ENCODE measurements around the gene ZBTB20.

Gene ZBTB20

DNA sequence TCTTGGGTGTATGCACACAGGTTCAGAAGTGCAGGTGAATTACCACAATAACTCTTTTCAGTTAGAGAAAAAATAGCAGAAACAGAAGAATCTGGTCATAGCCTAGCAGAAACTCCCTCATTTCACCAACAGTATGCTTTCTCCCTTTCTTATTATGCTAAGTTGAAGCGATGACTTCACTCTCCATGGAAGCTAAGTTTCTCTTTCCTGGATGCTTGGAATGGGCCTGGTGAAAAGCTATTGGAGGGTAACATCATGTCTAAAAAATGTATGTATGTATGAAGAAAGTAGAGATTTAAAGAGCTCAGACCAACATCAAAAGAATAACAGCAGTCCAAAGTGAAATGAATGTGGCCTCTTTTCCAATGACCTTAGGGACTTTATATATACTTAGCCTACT is 707.8 kb downstream of the ZBTB20 start:
- DNase-seq (ENCODE audit: low read depth): no peak

DNA sequence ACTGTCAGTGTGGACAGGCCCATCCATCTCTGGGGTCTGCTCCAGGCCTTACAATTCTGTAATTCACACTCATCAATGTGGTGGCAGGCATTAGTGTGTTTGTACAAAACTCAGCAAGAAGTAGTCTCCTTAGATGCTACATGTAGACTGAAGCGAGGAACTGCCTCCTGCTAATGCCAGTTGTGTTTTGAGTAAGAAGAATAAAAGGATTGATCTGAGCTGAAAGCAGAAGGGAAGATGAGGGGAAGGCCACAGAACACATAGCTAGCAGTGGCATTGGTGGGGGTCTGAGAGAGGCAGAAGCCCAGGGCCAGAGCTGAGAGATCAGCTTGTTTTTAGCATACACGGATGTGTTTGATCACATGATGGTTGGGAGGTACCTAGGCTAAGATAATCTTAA is 709.2 kb downstream of the ZBTB20 start:
- no peak for DNase-seq (ENCODE audit: low read depth)

DNA sequence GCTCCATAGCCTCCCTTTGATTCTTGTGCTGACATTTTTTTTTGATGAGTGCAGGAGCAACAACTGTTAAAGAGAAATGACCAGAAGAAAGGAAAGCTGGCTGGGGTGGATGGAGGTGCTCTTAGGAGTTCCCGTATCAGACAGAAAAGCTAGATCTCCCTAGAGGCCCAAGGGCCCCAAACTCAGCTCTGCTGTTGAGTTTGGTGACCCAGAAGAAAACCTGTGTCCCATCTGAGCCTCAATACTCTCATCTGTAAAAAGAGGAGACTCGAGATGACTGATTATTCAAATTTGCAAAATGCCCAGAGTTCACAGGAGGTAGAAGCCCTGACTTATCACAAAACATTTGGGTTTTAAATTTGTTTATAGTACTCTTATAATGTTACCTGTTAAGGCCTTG is 710.9 kb downstream of the ZBTB20 start:
- no peak for DNase-seq (ENCODE audit: low read depth)

DNA sequence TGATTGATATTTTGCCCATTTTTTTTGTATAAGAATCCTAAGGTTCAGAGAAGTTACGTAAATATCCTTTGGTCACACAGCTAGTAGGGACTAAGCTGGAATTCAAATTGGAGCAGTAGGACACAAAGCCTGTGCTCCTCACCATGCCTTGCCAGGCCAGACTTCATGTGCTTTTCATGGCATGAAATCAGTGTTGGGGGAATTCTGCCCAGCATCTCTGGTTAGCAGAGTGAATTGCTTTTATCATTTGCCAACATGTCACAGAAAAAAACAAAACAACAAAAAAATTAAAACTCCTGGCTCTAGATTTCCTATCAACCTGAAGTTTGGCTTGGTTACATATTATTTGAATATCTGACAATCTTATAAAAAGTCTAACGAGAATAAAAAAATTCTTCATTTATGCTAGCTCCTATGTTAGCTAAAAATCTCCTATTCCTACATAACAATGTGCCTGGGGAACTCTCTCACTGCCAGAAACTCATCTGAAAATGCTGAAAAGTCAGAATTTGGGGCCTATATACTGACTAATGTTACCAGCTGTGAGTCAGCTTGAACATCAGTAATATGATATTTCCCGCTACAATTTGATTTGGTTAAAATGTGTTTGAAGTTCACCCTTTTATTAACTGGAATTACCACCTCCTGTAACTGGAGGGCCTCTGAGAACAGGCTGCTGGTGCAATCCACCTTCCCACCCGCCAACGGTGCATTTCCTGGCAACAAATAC is 711.5 kb downstream of the ZBTB20 start:
- no peak for DNase-seq (ENCODE audit: low read depth)

DNA sequence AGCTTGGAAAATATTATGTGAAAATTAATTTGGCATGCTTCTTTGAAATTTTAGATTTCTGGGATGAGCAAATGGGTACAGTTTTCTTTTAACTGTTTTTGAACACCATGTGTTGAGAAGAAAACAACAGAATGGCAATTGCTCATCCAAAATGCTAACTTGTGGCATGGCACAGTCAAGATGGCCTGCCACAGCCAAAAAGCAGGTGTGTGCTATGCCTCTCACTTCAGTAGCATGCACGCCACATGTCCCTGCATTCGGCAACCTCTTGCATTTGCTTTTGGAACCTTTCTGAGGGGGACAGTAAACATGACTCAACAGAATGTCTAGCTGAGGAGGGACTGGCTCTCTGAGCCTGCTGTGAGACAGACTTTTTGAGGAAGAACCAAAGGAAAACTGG is 714.8 kb downstream of the ZBTB20 start:
- DNase-seq (ENCODE audit: low read depth): no peak

DNA sequence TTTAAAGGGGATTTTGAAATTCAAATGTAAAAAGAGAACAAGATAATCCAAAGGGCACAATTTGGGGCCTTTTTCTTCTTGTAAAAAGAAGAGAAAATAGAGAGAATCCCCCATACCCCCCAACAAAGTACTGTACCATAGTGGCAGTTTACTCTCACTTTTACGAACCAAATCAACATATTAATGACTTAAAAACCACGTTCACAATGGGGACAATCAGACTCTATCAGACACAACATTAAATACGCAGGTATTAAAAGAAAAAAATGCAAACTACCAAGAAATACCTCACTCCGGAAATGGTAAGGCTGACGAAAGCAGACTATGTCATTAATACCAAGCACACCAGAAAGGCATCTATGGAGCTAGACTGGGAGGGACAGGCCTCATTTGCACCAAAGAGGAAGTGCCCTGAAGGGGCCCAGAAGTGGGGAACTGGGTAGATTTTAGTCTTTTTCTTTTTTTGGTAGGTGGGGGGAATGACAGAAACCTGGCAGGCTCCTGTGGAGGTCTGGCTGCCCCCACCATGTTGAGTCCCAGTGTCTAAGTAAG is 719.0 kb downstream of the ZBTB20 start:
- DNase-seq (ENCODE audit: low read depth): no peak

DNA sequence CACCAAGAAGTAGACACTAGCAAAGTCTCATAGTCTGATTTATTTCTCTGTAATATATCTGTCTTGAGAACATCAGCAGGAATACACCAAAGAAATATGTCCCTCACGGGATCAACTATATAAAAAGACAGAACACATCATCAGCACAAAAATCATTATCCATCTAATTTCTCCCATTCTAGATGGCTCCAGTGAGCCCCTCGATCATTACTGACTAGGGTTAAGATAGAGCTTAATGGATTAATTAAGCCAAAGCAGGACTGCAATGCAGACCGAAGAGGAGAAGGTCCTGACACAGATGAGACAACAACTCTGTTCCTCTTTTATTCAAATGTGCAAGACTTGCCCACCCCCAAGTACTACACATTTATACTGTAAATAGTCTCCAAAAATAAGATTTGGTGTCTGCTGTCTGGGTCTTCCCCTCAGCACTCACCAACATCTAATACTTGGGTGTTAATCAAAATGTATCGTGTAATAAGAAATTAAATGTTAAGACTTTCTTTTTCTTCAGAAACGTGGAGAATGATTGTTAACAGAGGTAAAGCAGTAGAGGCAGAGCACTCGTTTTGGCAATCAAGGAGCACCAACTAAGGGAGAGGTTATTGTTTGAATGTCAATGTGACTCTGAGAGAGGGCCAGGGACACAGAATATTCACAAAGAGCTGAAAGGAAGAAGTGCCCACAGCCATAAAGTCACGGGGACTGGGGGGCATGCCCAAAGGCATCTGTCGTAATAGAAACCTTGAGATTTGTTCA is 719.6 kb downstream of the ZBTB20 start:
- DNase-seq (ENCODE audit: low read depth): no peak

DNA sequence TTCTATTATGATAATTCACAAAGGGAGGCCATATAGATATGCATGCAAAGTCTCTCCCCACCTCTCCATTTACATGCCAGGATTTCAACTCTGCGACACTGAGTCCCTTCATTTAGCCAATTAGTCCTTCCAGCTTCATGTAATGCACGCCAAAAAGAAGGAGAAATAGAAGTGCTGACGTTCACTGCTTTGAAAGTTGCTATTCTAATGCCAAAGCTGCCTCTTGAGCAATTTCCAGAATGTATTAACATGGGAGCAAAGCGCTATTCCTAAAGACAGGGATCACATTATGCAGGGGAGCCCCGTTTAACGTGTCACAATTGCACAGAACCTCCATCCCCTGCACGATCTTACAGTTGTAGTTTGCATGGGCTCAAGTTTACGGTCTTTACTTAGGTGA is 722.8 kb downstream of the ZBTB20 start:
- no peak for DNase-seq (ENCODE audit: low read depth)

DNA sequence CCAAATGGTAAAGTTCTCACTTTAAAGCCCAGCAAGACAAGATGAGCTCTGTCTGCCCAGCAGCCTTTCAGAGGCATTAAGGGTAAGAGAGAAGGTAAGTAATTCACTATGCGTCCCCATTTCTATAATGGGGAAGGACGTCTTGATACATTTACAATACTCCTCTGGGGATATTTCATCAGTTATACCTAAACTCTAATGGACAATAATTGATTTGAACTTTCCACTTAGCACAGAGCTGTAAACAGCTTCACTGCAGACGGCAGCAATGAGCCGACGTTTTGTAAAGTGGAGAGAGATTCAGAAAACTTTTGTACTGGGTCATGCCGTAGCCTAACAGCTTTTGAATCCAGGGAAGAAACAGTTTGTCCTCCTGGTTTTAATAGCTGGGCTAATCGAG is 725.9 kb downstream of the ZBTB20 start:
- no peak for DNase-seq (ENCODE audit: low read depth)

DNA sequence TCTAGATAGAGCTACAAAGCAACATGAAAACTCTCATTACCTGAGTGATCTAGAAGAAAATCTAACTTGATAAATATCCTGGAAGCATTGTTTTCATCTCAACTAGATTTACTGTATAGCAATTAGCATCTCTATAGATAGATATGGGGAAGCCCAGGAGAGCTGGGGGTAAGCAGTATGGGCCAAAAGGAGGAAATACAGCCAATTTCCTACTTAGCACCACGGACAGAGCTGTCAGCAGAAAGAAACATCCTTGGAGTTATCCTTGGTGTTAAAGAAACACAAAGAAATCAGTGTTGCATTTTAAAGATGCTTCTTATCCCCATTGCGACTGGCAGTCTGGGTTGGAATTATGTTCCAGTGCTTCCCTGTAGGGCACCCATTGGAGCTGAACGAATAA is 727.0 kb downstream of the ZBTB20 start:
- DNase-seq (ENCODE audit: low read depth): no peak

DNA sequence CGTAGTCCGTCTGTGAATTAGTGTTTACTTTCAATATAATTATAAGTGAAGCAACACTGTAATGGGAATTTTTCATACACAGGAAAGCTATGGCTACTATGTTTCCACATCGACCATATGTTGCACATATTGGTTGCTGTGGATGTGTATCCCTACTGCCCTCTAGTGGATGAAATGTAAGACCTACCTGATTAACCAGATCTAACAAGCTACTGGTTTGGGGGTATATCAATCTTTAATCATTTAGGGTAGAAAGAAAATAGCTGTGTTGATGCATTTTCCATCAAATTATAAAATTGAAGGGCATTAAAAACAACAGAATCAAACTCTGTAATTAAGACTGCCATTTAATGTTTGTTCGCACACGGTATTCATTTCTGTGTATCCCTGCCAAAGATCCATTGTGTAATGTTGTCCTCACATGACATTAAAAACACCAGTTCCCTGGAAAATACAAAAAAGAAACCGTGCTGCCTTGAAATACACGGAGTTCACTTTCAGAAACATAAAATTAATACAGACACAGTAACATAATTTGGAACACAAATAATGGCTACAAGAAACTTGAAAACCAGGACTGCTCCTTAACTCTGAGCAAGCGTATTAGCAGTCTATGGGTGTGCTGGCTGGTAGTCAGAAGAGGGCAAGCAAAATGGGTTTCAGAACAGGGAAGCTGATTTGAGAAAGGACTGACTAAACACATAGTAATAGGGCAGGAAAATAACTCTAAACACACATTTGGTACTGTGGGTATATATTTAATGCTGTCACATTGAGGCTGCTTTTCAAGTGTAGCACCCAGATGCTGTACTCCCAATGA is 728.2 kb downstream of the ZBTB20 start:
- DNase-seq (ENCODE audit: low read depth): no peak

DNA sequence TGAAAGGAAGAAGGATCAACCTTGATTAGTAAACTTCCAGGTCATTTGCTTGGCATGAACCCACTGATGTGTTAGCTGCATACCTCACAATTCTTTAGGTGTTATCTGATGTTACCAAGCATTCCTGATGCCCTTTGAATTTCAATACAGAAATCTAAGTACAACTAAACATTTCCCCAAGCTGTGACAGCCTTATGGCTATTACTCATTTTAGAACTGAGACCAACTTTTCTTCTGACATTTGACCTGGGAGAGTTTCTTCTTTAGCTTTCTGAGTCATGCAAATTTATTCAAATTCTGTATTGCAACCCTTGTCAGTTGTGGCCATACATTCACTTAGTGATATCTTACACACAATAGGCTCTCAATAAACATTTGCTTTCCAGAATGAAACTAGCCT is 729.0 kb downstream of the ZBTB20 start:
- DNase-seq (ENCODE audit: low read depth): no peak

DNA sequence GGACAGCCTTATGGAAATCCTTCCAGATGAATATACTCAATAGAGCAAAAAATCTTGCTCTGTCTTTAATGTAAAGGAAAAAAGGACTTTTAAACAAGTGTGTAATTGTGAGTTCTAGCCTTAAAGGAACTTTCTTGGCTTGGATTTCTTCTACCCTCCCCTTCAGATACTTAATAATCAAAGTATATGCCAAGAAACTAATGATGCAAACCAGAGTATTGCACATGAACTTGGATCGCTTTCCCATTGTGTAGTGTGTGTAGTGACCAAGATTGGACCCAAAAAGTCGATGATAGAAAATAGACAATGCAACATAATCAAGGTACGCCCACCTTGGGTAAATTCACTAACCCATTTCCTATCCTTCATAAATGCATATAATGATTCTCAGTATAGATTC is 729.4 kb downstream of the ZBTB20 start:
- DNase-seq (ENCODE audit: low read depth): no peak

DNA sequence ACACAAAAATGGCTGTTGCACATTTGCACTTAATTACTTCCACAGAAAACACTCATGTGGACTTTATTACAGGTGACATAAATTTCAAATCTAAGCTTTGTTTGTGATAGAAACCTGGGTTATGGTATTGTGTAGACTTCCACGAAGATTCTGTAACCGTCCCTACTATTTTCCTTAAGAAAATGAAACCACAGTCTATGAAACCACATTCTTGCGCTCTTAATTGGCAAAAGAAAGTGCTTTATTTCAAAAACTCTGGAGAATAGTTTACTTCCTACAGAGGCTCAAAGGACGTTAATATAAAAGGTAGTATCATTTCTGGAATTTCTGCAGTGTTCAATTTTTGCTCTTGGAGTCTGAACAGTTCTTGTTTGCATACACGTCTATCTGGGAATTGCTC is 729.8 kb downstream of the ZBTB20 start:
- DNase-seq (ENCODE audit: low read depth): no peak

DNA sequence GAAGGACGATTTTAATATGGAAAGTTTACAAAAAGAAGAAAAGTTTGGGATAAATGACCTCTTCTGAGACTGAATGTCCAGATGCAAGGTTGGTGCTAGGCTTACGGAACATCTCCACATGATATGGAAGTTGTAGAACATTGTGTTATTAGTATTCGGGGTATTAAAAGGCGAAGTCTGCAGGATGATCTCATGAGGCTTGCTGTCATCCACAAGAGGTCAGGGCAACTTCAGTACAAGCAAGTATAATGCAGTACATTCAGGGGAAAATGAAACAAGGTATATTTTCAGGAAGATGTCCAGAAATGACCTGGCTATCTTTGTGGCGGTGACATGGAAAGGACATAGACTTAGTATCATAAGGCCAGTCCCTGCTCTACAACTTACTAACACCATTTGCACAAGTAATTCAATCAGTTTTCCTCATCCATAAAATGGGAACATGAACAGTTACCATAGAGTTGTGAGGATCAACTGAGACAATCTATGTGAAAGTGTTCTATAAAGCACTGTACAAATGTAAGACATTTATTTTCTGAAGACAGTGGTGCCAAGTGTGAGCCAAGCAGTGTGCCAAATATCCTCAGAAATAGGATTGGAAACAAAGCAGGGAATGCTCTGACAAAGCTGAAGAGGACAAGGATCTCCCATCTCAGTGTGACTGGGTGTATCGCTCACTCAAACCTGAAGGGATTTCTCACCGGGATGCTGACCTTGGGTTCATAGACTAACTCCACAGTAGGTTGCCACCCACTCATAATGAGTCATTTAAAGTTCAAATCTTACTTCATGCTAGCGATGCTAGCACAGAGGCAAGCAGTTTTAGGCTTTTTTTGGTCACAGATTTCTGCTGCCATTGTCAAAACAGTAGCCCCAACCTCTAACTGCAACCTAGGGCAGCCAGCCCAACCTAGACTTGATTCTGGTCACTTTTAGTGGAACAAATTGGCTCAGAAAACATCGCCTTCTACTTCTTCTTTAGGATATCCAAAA is 735.0 kb downstream of the ZBTB20 start:
- no peak for DNase-seq (ENCODE audit: low read depth)

DNA sequence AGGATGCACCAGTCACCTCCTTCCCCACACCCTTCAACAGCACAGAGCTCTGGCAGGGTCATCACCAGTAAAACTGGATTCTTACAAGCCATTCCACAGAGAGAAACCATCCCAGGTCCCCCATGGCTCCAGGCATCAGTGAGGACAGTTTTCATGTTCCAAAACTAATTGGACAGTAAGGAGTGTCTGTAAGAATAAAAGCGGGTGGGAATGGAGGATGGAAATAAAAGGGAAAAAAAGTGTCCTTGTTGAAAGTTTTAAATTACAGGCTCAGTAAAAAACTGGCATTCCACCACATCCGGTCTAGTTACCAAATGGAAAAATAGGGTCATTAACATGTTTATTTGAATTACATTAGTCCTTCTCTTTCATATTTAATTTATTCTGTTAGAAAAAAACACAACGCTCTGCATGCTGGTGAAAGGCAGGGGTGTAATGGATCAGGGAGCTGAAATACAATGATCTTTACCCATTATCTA is 735.9 kb downstream of the ZBTB20 start:
- no peak for DNase-seq (ENCODE audit: low read depth)

DNA sequence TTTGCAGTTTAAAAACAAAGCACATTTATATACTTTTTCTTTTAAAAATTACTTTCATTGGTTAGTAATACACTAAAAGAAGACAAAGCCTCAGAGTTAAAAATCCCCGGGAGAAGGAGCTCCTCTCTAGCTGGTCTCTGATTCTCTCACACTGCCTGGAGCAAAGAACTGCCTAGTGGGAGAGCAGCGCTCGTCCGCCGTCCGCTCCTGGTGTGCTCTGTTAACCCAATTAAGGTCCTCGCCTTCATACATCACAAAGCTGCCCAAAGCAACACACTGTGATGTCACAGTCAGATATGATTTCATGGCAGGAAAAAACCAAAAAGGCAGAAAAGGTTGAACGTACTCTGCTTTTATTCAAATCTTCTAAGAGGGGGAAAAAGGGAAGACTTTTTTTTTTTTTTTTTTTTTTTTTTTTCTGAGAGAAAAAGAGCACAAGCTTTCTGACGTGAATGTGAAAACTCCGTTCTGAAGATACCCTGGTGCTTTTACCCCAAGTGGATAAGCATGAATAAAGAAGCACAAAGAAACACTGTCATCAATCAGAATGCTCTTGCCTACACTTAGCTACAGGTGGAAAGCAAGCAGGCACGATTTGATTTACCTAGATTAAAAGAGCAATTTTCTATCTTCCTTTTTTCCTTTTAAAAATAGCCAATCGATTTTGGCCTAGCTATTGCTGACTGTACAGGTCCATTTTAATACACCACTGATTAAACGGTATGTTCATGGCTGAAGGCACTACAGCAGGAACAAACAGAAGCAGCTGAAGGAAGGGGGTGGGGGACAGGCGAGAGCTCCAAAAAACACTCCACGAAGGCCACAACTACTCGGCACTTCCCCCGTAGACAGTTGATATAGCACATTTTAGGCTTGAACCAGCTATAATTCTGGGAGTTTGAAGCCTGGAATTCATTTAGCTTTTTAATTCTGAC is 738.1 kb downstream of the ZBTB20 start:
- no peak for DNase-seq (ENCODE audit: low read depth)

DNA sequence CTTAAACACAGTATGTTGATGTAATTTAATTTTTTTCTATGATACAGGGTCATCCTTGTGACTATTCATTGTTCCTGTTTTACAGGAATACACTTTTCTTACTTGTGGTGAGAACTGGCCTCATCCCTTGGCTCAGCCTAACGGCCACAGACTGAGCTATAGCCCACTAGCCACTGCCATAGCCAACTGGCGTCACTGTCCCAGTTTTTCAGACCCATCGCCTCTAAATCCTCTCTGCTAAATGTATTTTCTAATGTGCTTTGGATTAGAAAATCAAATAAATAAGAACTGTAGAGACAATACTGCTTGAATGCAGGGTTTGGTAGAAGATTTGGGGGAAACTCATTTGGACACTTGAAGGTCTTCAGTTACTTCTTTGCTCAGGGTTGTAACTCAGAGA is 740.2 kb downstream of the ZBTB20 start:
- no peak for DNase-seq (ENCODE audit: low read depth)

DNA sequence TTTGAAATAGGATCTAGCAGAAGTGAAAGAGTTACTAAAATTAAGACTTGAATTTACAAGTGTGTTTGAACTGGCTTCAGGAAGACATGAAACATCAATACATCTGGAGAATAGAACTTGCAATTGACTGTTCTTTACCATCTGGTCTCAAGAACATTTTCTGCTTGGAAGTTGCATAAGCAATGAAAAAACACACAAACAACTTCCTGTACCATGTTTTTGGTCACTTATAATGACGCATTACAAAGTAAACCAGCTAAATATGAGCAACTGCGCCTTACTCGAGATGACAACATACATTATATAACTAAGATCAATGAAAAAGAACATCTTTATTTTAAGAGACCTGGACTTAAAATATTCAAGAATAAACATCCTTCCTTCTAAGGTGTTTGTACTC is 740.8 kb downstream of the ZBTB20 start:
- DNase-seq (ENCODE audit: low read depth): no peak
